Activated CD8-positive, alpha-beta memory T cell treated with anti-CD3 and anti-CD28 coated beads, Interleukin-2, amount 50 U/mL, for 4 hours (primary cell): ENCODE measurements around the gene P3R3URF.
"Not testable (repeated sequence)": the region's sequence is repeated elsewhere in the genome, so short reads cannot be mapped to it uniquely, and the experiment has no call there.

Experiments used
- DNase-seq: peaks from one replicate; pipeline ENCODE4 v3.0.0-alpha.2; 2020

The P3R3URF gene

GRCh38 chr1:46176211-46176865 lies at the start of gene P3R3URF:
Gene P3R3URF, minus strand, starts transcription at chr1:46176488. Its CDS starts 17 bp downstream, at chr1:46176471.
- DNase-seq, result no peak

- DNase-seq, result no peak
Observed at GRCh38 chr1:46224966-46225365, 48.7 kb upstream of the P3R3URF start.

GRCh38 chr1:46223472-46223943 lies 47.2 kb upstream of the P3R3URF start:
- DNase-seq, result peak; percentile 55

DNA sequence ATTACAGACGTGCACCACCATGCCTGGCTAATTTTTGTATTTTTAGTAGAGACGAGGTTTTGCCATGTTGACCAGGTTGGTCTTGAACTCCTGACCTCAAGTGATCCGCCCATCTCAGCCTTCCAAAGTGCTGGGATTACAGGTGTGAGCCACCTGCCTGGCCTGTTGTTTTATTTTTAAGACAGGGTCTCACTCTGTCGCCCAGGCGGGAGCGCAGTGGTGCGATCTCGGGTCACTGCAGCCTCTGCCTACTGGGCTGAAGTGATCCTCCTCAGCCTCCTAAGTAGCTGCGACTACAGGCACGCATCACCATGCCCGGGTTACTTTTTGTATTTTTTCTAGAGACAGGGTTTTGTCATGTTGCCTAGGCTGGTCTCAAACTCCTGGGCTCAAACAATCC lies 46.8 kb upstream of the P3R3URF start:
- not testable (repeated sequence) for DNase-seq

DNA sequence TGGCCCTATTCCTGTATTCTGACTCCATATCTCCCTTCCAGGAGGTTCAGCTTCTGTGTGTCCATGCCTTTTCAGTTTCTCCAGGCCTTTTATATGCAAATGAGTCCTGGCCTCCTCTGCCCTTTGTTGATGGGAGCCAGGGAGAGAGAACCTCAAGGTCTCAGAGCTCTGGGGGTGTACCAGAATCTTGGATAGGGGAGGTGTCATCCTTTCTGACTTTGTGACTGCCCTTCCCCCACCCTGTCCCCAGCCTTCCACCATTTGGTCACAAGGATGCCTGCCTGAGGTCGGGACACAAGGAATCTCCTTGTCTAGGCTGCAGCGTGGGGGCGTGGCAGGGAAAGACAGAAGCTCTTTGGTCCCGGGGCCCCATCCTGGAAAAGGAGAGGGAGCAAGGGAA lies 45.5 kb upstream of the P3R3URF start:
- no peak for DNase-seq

GRCh38 chr1:46220808-46221207 lies 44.5 kb upstream of the P3R3URF start:
- no peak for DNase-seq

GRCh38 chr1:46219551-46220520 lies 43.5 kb upstream of the P3R3URF start:
- DNase-seq, result no peak

- DNase-seq, result no peak
Observed at GRCh38 chr1:46218443-46218842, 42.2 kb upstream of the P3R3URF start.

DNA sequence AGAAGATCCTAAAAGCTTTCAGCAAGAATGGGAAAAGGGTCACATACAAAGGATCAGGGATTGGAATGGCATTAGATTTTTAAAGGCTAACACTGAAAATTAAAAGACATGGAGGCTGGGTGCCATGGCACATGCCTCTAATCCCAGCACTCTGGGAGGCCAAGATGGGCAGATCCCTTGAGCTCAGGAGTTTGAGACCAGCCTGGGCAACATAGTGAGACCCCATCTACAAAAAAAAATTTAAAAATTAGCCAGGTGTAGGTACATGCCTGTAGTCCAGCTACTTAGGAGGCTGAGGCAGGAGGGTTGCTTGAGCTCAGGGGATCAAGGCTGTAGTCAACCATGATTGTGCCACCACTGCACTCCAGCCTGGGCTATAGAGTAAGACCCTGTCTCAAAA lies 39.2 kb upstream of the P3R3URF start:
- DNase-seq, result no peak

DNA sequence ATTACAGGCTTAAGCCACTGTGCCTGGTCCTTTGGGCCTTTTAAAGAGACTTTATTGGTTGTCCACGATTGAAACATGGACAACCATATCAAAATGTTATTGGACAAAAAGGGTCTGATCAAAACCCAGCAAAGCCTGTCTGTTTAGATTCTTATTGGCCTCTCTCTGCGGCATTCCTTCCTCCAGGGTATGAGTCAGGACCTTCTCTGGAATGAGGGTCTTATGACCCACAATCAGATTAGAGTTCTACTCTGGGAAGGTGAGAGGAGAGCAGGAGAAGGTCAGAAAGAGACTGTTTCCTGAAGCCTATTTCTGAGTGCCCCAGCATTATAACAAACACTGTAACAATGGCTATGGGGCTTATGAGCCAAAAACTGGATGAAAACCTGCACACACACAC lies 34.8 kb upstream of the P3R3URF start:
- DNase-seq, result no peak

- DNase-seq, result no peak
Observed at GRCh38 chr1:46210561-46210960, 34.3 kb upstream of the P3R3URF start.

DNA sequence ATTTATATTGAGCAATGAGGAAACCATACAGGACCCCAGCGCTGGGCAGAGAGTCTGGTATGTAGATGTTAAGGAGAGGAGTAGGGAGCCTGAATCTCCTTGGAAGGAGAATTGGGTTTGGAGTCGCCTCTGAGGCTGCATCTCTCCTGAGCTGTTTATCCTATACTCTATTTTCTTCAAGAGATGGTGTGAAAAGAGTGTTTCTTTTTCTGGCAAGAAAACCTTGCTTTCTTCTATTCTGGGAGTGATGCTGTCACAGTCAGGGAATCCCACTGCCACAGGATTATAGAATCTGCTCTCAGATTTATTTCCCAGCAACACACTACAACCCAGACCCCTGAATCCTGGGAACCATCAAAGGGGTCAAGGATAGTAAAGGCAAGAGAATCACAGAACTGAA lies 30.1 kb upstream of the P3R3URF start:
- DNase-seq, result no peak

- no peak for DNase-seq
Observed at GRCh38 chr1:46205791-46206190, 29.5 kb upstream of the P3R3URF start.

- no peak for DNase-seq
Observed at GRCh38 chr1:46205141-46205540, 28.9 kb upstream of the P3R3URF start.

DNA sequence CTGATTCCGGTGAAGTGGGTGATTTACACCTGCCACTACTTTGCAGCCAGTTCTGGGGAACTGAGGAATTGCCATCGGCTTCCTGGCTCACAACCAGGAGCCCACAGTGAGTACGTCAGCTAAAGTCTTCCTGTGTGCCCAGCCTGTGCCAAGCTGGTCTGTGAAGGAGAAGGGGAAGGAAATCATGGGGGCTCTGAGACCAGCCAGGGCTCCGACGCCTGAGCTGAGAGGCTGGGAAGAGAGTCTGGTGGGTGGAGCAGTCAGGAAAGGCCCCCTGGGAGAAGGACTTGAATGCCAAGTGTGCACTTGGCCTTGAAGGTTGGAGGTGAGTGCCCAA lies 28.1 kb upstream of the P3R3URF start:
- no peak for DNase-seq

- DNase-seq, result no peak
Observed at GRCh38 chr1:46203738-46204405, 27.6 kb upstream of the P3R3URF start.

GRCh38 chr1:46199233-46199749 lies 23.0 kb upstream of the P3R3URF start:
- DNase-seq, result no peak

DNA sequence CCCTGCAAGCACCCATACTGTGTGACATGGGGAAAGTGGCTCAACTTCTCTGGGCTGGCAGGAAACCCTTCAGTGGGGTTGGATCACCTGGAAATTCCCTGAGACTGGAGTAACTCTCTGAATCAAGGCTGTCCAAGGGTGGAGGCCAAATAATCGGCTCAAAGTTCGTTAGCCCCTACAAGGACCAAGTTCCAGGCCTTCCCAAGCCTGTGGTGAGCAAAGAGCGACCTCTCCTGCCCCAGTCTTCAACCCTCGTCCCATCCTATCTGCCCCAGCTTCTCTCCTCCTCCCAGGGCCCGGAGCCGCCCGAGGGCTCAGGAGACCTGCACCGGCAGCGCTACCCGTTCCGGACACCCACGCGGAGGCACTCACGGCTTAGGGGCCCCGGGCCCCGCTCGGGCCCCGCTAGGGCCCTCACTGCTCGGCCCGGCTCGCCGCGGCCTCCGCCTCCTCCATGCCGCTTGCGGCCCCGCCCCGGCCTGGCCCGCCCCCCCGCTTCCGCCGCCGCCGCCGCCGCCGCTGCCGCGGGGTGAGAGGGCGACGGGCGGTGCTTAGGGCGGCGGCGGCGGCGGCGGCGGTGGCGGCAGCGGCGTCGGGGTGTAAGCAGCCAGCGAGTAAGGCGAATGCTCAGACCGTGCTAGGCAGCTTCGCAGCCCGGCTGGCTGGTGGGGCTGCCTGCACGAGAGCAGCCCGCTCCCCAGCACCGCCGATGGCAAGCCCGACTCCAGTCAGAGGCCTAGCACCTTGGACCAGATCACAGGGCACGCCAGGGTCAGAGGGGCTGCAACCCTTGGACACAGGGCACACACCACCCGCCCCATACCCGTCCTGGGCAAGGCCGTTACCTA lies 21.9 kb upstream of the P3R3URF start, which contains the start of gene POMGNT1:
TSS of gene POMGNT1 (minus strand) at position 471 of the 848 bp plus-strand sequence. CDS start 613 bp downstream, outside the sequence.
- DNase-seq, result peak; percentile 73

GRCh38 chr1:46197560-46197963 lies 21.3 kb upstream of the P3R3URF start:
- DNase-seq, result no peak

GRCh38 chr1:46196609-46197008 lies 20.3 kb upstream of the P3R3URF start:
- no peak for DNase-seq

DNA sequence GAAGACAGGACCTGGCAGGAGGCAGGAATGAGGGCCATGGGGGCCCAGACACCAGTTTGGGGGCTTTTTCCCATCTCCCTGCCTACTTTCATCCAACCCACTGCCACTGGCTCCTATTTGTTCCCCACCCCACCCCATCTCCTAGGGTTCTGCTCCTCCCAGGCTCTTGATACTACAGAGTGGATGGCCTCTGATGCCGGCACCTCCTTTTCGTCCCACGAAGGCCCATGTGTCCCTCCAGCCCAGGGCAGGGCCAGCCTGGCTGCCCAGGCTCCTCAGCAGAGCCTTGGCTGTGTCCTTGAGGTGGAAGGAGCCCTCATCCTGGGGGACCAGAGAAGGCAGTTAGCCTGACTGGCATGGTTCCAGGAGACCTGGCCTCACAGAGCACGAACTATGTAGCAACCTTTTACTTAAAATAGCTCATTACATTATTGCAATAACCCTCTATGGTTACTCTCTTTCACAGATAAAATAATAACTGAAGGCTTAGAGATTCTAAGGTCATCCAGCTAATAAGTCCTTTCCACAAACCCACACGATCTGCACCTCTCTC lies 18.4 kb upstream of the P3R3URF start:
- no peak for DNase-seq
